Left lung (tissue), 10 donors: ENCODE results near the gene ZNF778. TPM values are rescaled to one million over a fixed set of nuclear protein-coding genes. Genes with fewer than 3 reads are reported as not detected.

Experiments
- ATAC-seq: fragments of 200-7000 bp; cut with Tn5 transposase; one replicate; pipeline ENCODE4 v1.9.1; 2020; ENCODE audit warnings: moderate library complexity
- DNase-seq, 4 donors: peaks; one replicate each; pipeline ENCODE4 v3.0.0-alpha.2; 2013 to 2020
- H3K27ac ChIP-seq, 2 donors: fragments of 200-600 bp; sonication (generic) in 1 of 2; one replicate each; pipeline versions ENCODE4 v1.5.0 to v1.8.0; 2020 to 2021
- H3K27me3 ChIP-seq, 2 donors: fragments of 200-600 bp; sonication (generic) in 1 of 2; one replicate each; pipeline versions ENCODE4 v1.5.0 to v1.8.0; 2020 to 2021
- H3K36me3 ChIP-seq, 2 donors: fragments of 200-600 bp; sonication (generic) in 1 of 2; one replicate each; pipeline versions ENCODE4 v1.5.0 to v1.8.0; 2020 to 2021
- H3K4me1 ChIP-seq, 2 donors: fragments of 200-600 bp; one replicate each; pipeline ENCODE4 v1.8.0; 2021
- H3K4me3 ChIP-seq, 2 donors: fragments of 200-600 bp; sonication (generic) in 1 of 2; one replicate each; pipeline versions ENCODE4 v1.5.0 to v1.8.0; 2020 to 2021; ENCODE audit warnings: mild to moderate bottlenecking in 1 of 2
- H3K9me3 ChIP-seq, 2 donors: fragments of 200-600 bp; sonication (generic) in 1 of 2; one replicate each; pipeline versions ENCODE4 v1.5.0 to v1.8.0; 2020 to 2021
- intact Hi-C, 2 donors: fragments of 100-400 bp; cut with DNase I; formaldehyde crosslinking; loops; one replicate each; pipeline versions ENCODE4 v1.11.2 to v1.14.2; 2022
- polyA plus RNA-seq, 6 donors: library from polyadenylated mRNA; unstranded; fragments of 120-200 nt; gene quantifications; one replicate each; pipeline ENCODE4 v1.2.1, GENCODE V29; 2013; ENCODE audit not compliant: insufficient read length in 6 of 6
- total RNA-seq, 2 donors: library from RNA; stranded (reverse); fragmentation: NEBNext Ultra II Directional; extraction: Animal tissue kit (Norgen Biotek cat#: 25700); gene quantifications; one replicate each; pipeline ENCODE4 v1.2.1, GENCODE V29; 2021
- TF ChIP-seq, protein P1 (sequence below), 2 donors: fragments of 200-600 bp; sonication (generic) in 1 of 2; IDR thresholded peaks; one replicate each; pipeline versions ENCODE4 v1.5.0 to v1.8.0; 2021; ENCODE audit warnings: antibody characterized with exemption in 2 of 2
- donor health status: DM: no; HTN: yes; CAD: no.
- donor health status: DM: no; HTN: no; CAD: no.

ZNF778 gene
- total and polyA plus RNA-seq, 8 donors = 4.0 to 9.5 (median 6.1) TPM

DNA sequence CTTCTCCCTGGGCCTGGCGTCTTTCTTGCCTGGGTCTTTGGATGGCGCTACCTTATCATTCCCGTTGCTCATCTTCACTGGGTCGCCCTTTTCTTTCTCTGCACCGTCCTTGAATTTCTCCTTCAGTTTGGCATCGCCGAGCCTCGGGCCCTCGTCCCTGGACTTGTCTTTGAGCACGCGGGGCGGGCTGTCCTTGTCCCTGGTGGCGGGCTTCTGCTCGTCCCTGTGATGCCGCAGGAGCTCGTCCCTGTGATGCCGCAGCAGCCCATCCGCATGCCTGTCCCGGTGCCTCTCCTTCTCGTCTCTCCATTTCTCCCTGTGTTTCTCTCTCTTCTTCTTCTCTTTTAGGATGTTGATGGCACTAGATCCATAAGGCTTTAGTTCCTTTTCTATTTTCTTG is 64.3 kb downstream of the ZNF778 start:
- intact Hi-C loops = no loop called here
- Histone ChIP-seq H3K27me3 (no peaks in the 10 kb centered on the region), H3K9me3 (no peaks in the 10 kb centered on the region), H3K27ac (no peak overlapping the region), H3K4me3 (no peak overlapping the region), H3K4me1 (no peaks in the 10 kb centered on the region), H3K36me3 (peaks cover 0 to 97% of the 10 kb centered on the region in 2 donors)
- TF ChIP-seq, protein P1, sequence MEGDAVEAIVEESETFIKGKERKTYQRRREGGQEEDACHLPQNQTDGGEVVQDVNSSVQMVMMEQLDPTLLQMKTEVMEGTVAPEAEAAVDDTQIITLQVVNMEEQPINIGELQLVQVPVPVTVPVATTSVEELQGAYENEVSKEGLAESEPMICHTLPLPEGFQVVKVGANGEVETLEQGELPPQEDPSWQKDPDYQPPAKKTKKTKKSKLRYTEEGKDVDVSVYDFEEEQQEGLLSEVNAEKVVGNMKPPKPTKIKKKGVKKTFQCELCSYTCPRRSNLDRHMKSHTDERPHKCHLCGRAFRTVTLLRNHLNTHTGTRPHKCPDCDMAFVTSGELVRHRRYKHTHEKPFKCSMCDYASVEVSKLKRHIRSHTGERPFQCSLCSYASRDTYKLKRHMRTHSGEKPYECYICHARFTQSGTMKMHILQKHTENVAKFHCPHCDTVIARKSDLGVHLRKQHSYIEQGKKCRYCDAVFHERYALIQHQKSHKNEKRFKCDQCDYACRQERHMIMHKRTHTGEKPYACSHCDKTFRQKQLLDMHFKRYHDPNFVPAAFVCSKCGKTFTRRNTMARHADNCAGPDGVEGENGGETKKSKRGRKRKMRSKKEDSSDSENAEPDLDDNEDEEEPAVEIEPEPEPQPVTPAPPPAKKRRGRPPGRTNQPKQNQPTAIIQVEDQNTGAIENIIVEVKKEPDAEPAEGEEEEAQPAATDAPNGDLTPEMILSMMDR (IDR thresholded peaks at IDR 0.05) = no peak
- ATAC-seq (no peak), DNase-seq (peak in 1 of 4 donors; percentile 62)

DNA sequence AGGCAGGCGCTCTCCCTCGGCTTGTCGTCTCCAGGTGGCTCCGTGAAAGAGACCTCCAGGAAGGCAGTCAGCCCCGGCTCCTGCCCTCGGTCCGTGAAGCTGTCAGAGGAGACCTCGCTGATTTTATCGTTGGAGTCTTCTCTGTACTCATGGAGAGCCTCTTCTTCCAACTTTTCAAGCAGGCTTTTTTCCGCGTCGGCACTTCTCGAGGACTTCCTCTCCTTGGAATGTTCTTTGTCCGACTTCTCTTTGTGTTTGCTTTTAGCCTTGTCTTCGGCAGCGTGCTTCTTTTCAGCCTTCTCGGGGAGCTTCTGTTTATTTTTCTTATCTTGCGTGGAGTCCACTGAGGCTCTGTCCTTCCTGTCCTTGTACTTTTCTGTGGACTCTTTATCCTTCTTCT is 65.0 kb downstream of the ZNF778 start:
- no peaks in the 10 kb centered on the region for H3K9me3 ChIP-seq
- intact Hi-C loops = no loop called here
- H3K27ac ChIP-seq = no peak overlapping the region
- TF ChIP-seq, protein P1 (IDR thresholded peaks at IDR 0.05) = no peak
- H3K27me3 ChIP-seq = no peaks in the 10 kb centered on the region
- ATAC-seq (no peak), DNase-seq (peak in 1 of 4 donors; percentile 47)
- H3K4me1 ChIP-seq = no peaks in the 10 kb centered on the region
- H3K4me3 ChIP-seq = no peak overlapping the region
- H3K36me3 ChIP-seq = peaks cover 0 to 97% of the 10 kb centered on the region in 2 donors

DNA sequence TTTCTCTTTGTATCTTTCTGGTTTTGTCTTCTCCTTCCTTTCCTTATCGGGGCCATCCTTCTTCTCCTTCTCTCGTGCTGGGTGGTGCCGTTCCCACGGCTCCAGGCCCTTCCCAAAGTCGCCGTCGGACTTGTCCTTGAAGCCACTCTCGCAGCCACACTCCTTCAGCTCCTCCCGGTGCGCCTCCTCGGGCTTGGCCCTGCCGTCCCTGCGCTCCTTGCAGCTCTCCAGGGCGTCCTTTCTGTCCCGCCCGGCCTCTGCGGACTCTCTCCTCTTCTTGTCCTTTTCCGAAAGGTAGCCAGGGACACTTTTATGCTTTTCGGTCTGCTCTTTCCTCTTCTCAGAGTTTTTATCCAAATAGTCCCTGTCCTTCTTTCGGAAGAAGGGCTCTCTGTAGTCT is 65.9 kb downstream of the ZNF778 start:
- intact Hi-C loops = no loop called here
- Histone ChIP-seq H3K4me3 (no peak overlapping the region), H3K9me3 (no peaks in the 10 kb centered on the region), H3K4me1 (no peaks in the 10 kb centered on the region), H3K27me3 (no peaks in the 10 kb centered on the region), H3K27ac (no peak overlapping the region), H3K36me3 (peaks cover 0 to 97% of the 10 kb centered on the region in 2 donors)
- TF ChIP-seq, protein P1 (IDR thresholded peaks at IDR 0.05) = no peak
- peak in 1 of 4 donors; percentile 61 for DNase-seq
- no peak for ATAC-seq

DNA sequence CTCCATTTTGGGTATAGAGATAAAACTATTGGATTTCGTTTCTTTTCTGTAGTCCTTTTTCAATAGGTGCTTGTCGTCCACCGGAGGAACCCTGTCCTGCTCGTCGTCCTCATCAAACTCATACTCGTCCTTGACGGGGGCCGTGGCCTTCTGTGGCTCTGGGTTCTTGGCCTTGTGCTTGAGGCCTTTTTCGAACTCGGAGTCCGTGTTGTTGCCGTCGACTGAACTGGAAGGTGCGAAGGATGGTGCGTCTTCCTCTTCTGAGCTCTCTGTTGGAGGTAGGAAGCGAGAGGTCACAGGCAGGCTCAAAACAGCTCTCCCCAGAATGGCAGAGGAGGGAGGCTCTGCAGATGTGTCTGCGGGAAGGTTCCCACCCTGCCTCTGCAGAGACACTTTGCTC is 67.9 kb downstream of the ZNF778 start:
- Histone ChIP-seq H3K27me3 (no peaks in the 10 kb centered on the region), H3K27ac (no peak overlapping the region), H3K4me1 (no peaks in the 10 kb centered on the region), H3K9me3 (no peaks in the 10 kb centered on the region), H3K4me3 (no peak overlapping the region), H3K36me3 (peaks cover 0 to 97% of the 10 kb centered on the region in 2 donors)
- intact Hi-C loops = no loop called here
- ATAC-seq (no peak), DNase-seq (peak in 1 of 4 donors; percentile 34)
- TF ChIP-seq, protein P1 (IDR thresholded peaks at IDR 0.05) = no peak

DNA sequence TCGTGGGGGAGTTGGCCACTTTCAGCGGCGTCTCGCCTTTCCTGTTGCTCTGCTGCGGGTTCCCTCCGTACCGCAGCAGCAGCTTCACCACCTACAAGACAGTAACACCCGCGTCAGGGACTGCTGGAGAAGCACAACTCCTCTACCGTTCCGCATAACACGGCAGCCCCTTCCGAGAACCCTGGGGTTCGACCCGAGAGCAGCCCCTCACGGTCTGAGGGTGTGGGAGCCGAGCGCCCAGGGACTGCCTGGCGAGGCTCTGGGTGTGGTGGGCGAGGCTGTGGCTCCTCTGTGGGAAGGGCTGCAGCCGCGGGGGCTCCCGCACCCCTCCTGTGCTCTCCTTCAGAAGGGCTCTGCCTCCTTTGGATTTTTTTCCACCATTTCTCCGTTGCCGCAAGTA is 68.6 kb downstream of the ZNF778 start:
- no peak overlapping the region for H3K27ac ChIP-seq

More for the DNA sequence above, 68.6 kb downstream of the ZNF778 start:
- no peak overlapping the region for H3K4me3 ChIP-seq
- no peak for ATAC-seq
- no peaks in the 10 kb centered on the region for H3K27me3 ChIP-seq
- intact Hi-C loops = no loop called here
- DNase-seq = peak in 1 of 4 donors; percentile 58
- peaks cover 0 to 97% of the 10 kb centered on the region in 2 donors for H3K36me3 ChIP-seq
- H3K9me3 ChIP-seq = no peaks in the 10 kb centered on the region
- TF ChIP-seq, protein P1 (IDR thresholded peaks at IDR 0.05) = no peak
- H3K4me1 ChIP-seq = no peaks in the 10 kb centered on the region

Other genes with a start within 250 kb of the ZNF778 start
- gene CBFA2T3, start 240.5 kb upstream of the ZNF778 start, total RNA-seq = 10 to 100 TPM in 1 of 2 donors, 1 to 10 TPM in 1; 8.9 to 10.4 TPM
- 1 to 10 TPM; 3.8 to 6.8 (median 4.8) TPM for gene CBFA2T3, start 240.5 kb upstream of the ZNF778 start, polyA plus RNA-seq
- 10 to 100 TPM; 34.4 to 38.4 TPM for gene ACSF3, start 123.9 kb upstream of the ZNF778 start, total RNA-seq
- 10 to 100 TPM; 30.0 to 36.7 (median 33.4) TPM for gene ACSF3, start 123.9 kb upstream of the ZNF778 start, polyA plus RNA-seq
- 1 to 10 TPM; 1.6 to 4.2 TPM for gene CDH15, start 46.0 kb upstream of the ZNF778 start, total RNA-seq
- gene CDH15, start 46.0 kb upstream of the ZNF778 start, polyA plus RNA-seq = under 1 TPM; 0.29 to 0.58 (median 0.37) TPM
- gene SLC22A31, start 17.2 kb upstream of the ZNF778 start, total RNA-seq = 100 to 1,000 TPM; 171 to 283 TPM
- 1 to 10 TPM in 3 of 6 donors, under 1 TPM in 3; 0.70 to 2.5 (median 1.1) TPM for gene SLC22A31, start 17.2 kb upstream of the ZNF778 start, polyA plus RNA-seq